ENCODE data around the gene TRIM29. TPM values are rescaled to one million over a fixed set of nuclear protein-coding genes. Genes with fewer than 3 reads are reported as not detected.

The TRIM29 gene
- total and polyA plus RNA-seq, 2 of the 13 experiments (the other 11 are each of a cell fraction or from before 2014, with no cell fraction given): 0.86 TPM

DNA sequence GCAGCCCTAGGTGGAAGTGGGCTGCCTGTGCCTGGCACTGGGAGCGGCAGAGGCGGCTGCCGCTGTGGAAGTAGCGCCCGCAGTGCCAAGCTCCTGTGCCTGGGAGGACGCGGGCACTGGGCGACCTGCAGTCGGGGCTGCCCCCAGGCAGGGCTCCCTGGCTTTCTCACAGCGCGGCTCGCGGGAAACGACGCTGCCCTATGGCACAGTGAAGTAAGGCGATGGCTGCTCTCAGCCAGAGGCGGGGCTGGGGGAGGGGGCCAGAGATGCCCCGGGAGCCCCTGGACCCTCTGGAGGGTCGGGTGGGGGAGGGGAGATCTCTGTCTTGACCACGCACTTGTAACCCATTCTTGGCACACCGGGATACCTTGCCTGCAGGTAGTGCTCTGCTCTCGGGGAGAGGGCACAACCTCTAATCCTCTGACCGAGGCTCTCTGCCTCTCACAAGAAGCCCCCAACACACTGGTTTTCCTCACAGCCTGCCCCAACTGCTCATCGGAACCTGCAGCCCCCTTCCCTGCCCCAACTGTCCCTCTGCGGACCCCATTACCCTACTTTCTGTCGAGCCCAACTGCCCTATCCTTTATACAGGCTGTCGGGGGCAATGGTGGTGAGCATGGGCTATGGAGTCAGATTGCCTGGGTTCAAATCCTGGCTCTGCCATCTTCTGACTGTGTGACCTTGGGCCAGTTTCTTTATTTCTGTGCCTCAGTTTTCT is 32.2 kb upstream of the TRIM29 start:
- in situ Hi-C loops (cut with HindIII; ENCODE audit: extremely low pct_ligation_motif_present, low pct_unique_long_range_greater_than_20kb): loop anchor here (5.0 kb wide), 2 partner anchors 57 to 132 kb away; no protein-coding TSS in a partner anchor
- ATAC-seq (no peak), FAIRE-seq (no peak), DNase-seq (ENCODE audit: low spot score) (no peak)
- no peaks in the 10 kb centered on the region for H3K36me3 ChIP-seq (replicated peaks in 1 of 2; ENCODE audit: control insufficient read depth in 1 of 2, insufficient read depth in 2 of 2, low read length in 2 of 2)
- 0 out of 2 replicates have a peak, but pooled peaks have one; percentile 20 for TF ChIP-seq ZNF350 (CRISPR knock-in tag; IDR thresholded peaks at IDR 0.05; ENCODE audit: borderline replicate concordance, low read depth)
- no peak for TF ChIP-seq ZNF768 (CRISPR knock-in tag; IDR thresholded peaks at IDR 0.05)
- no peak for TF ChIP-seq ONECUT2 (CRISPR knock-in tag; IDR thresholded peaks at IDR 0.05)
- TF ChIP-seq NFYB (CRISPR knock-in tag; IDR thresholded peaks at IDR 0.05): no peak
- CTCF ChIA-PET (ENCODE audit: low intra/inter-chr PET ratio, low total read pairs): interaction anchor here (1.2 to 2.1 kb wide), 2 partner anchors 13 to 133 kb away, joined by 3 to 8 read pairs; no protein-coding TSS in a partner anchor
- BruUV-seq (replicated peaks): no TSS peak
- H3K4me1 ChIP-seq (ENCODE audit: insufficient read depth, low read length): peaks cover 19% of the 10 kb centered on the region
- H2AFZ ChIP-seq (ENCODE audit: low read length): no peak overlapping the region
- no peaks in the 10 kb centered on the region for H3K79me2 ChIP-seq (ENCODE audit: insufficient read depth, low read length)
- intact Hi-C loops (cut with micrococcal nuclease; ENCODE audit: unreplicated experiment): no loop called here
- WGBS (ENCODE audit: low lambda C conversion rate): 81% methylated on average over 5 of the region's 27 CpGs
- H3K9me3 ChIP-seq (ENCODE audit: low read length): no peaks in the 10 kb centered on the region
- H3K27me3 ChIP-seq (ENCODE audit: control insufficient read depth in 1 of 2, insufficient read depth in 2 of 2, low read length in 2 of 2): peaks cover 6 to 34% of the 10 kb centered on the region in 2 experiments; a peak in 4 of 5 replicates
- no peak overlapping the region for H3K27ac ChIP-seq (ENCODE audit: extremely low read length, insufficient read depth, low read length)
- H4K20me1 ChIP-seq (ENCODE audit: insufficient read depth, low read length): no peaks in the 10 kb centered on the region
- H3K4me3 ChIP-seq (replicated peaks in 1 of 3; ENCODE audit: insufficient read depth in 1 of 3, low read depth in 2 of 3, low read length in 3 of 3): no peak overlapping the region
- POLR2A ChIA-PET: interaction anchor here (1.1 to 1.2 kb wide), 2 partner anchors 15 to 38 kb away, joined by 4 to 5 read pairs; no protein-coding TSS in a partner anchor
- no peak overlapping the region for H3K4me2 ChIP-seq (ENCODE audit: low read depth, low read length)
- no peak overlapping the region for H3K9ac ChIP-seq (ENCODE audit: insufficient read depth, low read depth, low read length)

DNA sequence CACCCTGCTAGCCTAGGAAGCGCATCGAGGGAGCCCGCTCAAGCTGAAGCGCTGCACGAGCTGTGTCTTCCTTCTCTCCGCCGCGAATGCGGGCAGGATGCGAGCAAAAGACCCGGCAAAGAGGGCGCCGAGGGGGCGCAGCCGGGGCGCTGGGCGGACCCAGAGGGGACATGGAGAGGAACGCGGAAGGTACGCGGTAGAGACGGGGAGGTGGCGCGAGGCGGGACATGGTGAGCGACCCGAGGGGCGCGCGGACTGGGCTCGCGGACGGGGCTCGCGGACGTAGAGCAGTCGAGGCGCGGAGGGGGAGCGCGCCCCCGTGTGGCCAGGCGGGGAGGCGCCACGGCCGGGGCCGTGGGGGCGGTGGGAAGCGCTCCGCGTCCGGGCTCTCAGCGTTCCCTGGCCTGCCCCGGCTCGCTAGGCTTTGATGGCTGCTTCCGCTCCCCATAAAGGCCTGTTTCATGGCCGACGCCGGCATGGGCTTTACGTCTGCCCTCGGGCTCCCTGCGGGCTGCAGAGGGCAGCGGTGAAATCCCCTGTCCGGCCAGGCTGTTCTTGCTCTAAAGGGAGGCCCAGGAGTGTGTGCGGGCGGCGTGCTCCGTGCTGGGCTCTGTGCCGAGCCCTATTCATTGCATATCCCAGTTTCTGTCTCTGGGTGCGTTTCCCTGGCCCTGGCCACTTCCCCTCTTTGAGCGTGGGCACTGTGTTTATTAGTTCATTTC is 31.2 kb upstream of the TRIM29 start:
- peaks cover 6 to 34% of the 10 kb centered on the region in 2 experiments; a peak in 4 of 5 replicates for H3K27me3 ChIP-seq (ENCODE audit: control insufficient read depth in 1 of 2, insufficient read depth in 2 of 2, low read length in 2 of 2)
- no peaks in the 10 kb centered on the region for H3K36me3 ChIP-seq (replicated peaks in 1 of 2; ENCODE audit: control insufficient read depth in 1 of 2, insufficient read depth in 2 of 2, low read length in 2 of 2)
- H2AFZ ChIP-seq (ENCODE audit: low read length): no peak overlapping the region
- intact Hi-C loops (cut with micrococcal nuclease; ENCODE audit: unreplicated experiment) (no loop called here), in situ Hi-C loops (cut with HindIII; ENCODE audit: extremely low pct_ligation_motif_present, low pct_unique_long_range_greater_than_20kb) (no loop called here)
- POLR2A ChIA-PET: interaction anchor here (0.7 to 0.8 kb wide), 2 partner anchors 16 to 28 kb away, joined by 3 read pairs; no protein-coding TSS in a partner anchor
- peak; percentile 91 for ATAC-seq
- peak overlapping the region; percentile 49 to 68 (median 50); a peak in 4 of 6 replicates for H3K4me3 ChIP-seq (replicated peaks in 1 of 3; ENCODE audit: insufficient read depth in 1 of 3, low read depth in 2 of 3, low read length in 3 of 3)
- H3K9me3 ChIP-seq (ENCODE audit: low read length): no peaks in the 10 kb centered on the region
- 47% methylated on average over 24 of the region's 71 CpGs for WGBS (ENCODE audit: low lambda C conversion rate)
- no TSS peak for BruUV-seq (replicated peaks)
- no peak overlapping the region for H3K27ac ChIP-seq (ENCODE audit: extremely low read length, insufficient read depth, low read length)
- peak; percentile 30 for DNase-seq (ENCODE audit: low spot score)
- peak overlapping the region; percentile 28; the same call in 1 of the 2 replicates for H3K9ac ChIP-seq (ENCODE audit: insufficient read depth, low read depth, low read length)
- no peak for FAIRE-seq
- no peaks in the 10 kb centered on the region for H3K79me2 ChIP-seq (ENCODE audit: insufficient read depth, low read length)
- peaks cover 19% of the 10 kb centered on the region for H3K4me1 ChIP-seq (ENCODE audit: insufficient read depth, low read length)
- peak overlapping the region; percentile 83 for H3K4me2 ChIP-seq (ENCODE audit: low read depth, low read length)
- CTCF ChIA-PET (ENCODE audit: low intra/inter-chr PET ratio, low total read pairs): interaction anchor here (1.0 to 2.1 kb wide), 4 partner anchors 61 to 134 kb away, joined by 3 to 8 read pairs (median 4); no protein-coding TSS in a partner anchor
- H4K20me1 ChIP-seq (ENCODE audit: insufficient read depth, low read length): no peaks in the 10 kb centered on the region
- TF ChIP-seq SRSF4 (IDR thresholded peaks at IDR 0.05; ENCODE audit: low read depth, low read length, poor library complexity, severe bottlenecking) (no peak), SP1 (IDR thresholded peaks at IDR 0.05) (no peak), SP1 (CRISPR knock-in tag; IDR thresholded peaks at IDR 0.05) (no peak), PHF8 (CRISPR knock-in tag; IDR thresholded peaks at IDR 0.05) (0 out of 2 replicates have a peak, but pooled peaks have one; percentile 19), HNRNPK (IDR thresholded peaks at IDR 0.05; ENCODE audit: low read depth, low read length, poor library complexity, severe bottlenecking) (no peak), ZNF225 (CRISPR knock-in tag; IDR thresholded peaks at IDR 0.05) (no peak), FOXP1 (IDR thresholded peaks at IDR 0.05) (no peak), FOXP1 (CRISPR knock-in tag; IDR thresholded peaks at IDR 0.05) (no peak), ZNF557 (CRISPR knock-in tag; IDR thresholded peaks at IDR 0.05) (no peak), ZNF879 (CRISPR knock-in tag; IDR thresholded peaks at IDR 0.05) (no peak), ZC3H4 (CRISPR knock-in tag; IDR thresholded peaks at IDR 0.05; ENCODE audit: borderline replicate concordance) (no peak), MIER3 (CRISPR knock-in tag; IDR thresholded peaks at IDR 0.05; ENCODE audit: borderline replicate concordance) (no peak), SMAD1 (CRISPR knock-in tag; IDR thresholded peaks at IDR 0.05; ENCODE audit: borderline replicate concordance, low read depth) (no peak), SCMH1 (CRISPR knock-in tag; IDR thresholded peaks at IDR 0.05; ENCODE audit: borderline replicate concordance) (no peak)

Measured in HepG2 (cell line).